Measurements from ENCODE around the gene ABTB2. TPM values are rescaled to one million over a fixed set of nuclear protein-coding genes. Genes with fewer than 3 reads are reported as not detected.

The ABTB2 gene
- total RNA-seq, 1 experiment from 2014 or later = 3.1 TPM

- no peak for DNase-seq (ENCODE audit: unreplicated experiment)
- no peaks in the 10 kb centered on the region for H3K9me3 Mint-ChIP-seq (ENCODE audit: unreplicated experiment)
- no peak overlapping the region for H3K27ac Mint-ChIP-seq (ENCODE audit: low read depth, unreplicated experiment)
- no peaks in the 10 kb centered on the region for H3K36me3 Mint-ChIP-seq (ENCODE audit: insufficient read depth, unreplicated experiment)
- ChIA-PET CTCF (interaction anchor here (0.6 to 6.6 kb wide), 4 partner anchors 9 to 179 kb away, joined by 3 to 108 read pairs (median 4); no protein-coding TSS in a partner anchor), POLR2A (no interaction called here)
- BruUV-seq (replicated peaks) = no TSS peak
- H3K27me3 Mint-ChIP-seq (ENCODE audit: insufficient read depth, unreplicated experiment) = no peaks in the 10 kb centered on the region
- no peak overlapping the region for H3K4me3 Mint-ChIP-seq (ENCODE audit: unreplicated experiment)
- H3K4me1 Mint-ChIP-seq (ENCODE audit: insufficient read depth, unreplicated experiment) = peaks cover under 1% of the 10 kb centered on the region
- intact Hi-C loops (cut with micrococcal nuclease) = no loop called here
- TF ChIP-seq CTCF (IDR thresholded peaks at IDR 0.05; ENCODE audit: unreplicated experiment) = no peak
Measured at GRCh38 chr11:34353881-34354280, 3.9 kb downstream of the ABTB2 start.

GRCh38 chr11:34351687-34352469 lies 5.9 kb downstream of the ABTB2 start:
- no peak overlapping the region for H3K4me3 Mint-ChIP-seq (ENCODE audit: unreplicated experiment)
- POLR2A ChIA-PET = no interaction called here
- H3K4me1 Mint-ChIP-seq (ENCODE audit: insufficient read depth, unreplicated experiment) = no peaks in the 10 kb centered on the region
- intact Hi-C loops (cut with micrococcal nuclease) = no loop called here
- BruUV-seq (replicated peaks) = no TSS peak
- CTCF ChIA-PET = interaction anchor here (0.8 to 2.1 kb wide), 4 partner anchors 15 to 177 kb away, joined by 3 to 7 read pairs (median 4); no protein-coding TSS in a partner anchor
- no peaks in the 10 kb centered on the region for H3K27me3 Mint-ChIP-seq (ENCODE audit: insufficient read depth, unreplicated experiment)
- DNase-seq (ENCODE audit: unreplicated experiment) = no peak
- no peak for TF ChIP-seq CTCF (IDR thresholded peaks at IDR 0.05; ENCODE audit: unreplicated experiment)
- no peak overlapping the region for H3K27ac Mint-ChIP-seq (ENCODE audit: low read depth, unreplicated experiment)
- no peaks in the 10 kb centered on the region for H3K9me3 Mint-ChIP-seq (ENCODE audit: unreplicated experiment)
- H3K36me3 Mint-ChIP-seq (ENCODE audit: insufficient read depth, unreplicated experiment) = no peaks in the 10 kb centered on the region

GRCh38 chr11:34351051-34351450 lies 6.8 kb downstream of the ABTB2 start:
- no peak for DNase-seq (ENCODE audit: unreplicated experiment)
- H3K36me3 Mint-ChIP-seq (ENCODE audit: insufficient read depth, unreplicated experiment) = no peaks in the 10 kb centered on the region
- no peaks in the 10 kb centered on the region for H3K27me3 Mint-ChIP-seq (ENCODE audit: insufficient read depth, unreplicated experiment)
- no peaks in the 10 kb centered on the region for H3K9me3 Mint-ChIP-seq (ENCODE audit: unreplicated experiment)
- POLR2A ChIA-PET = no interaction called here
- H3K4me1 Mint-ChIP-seq (ENCODE audit: insufficient read depth, unreplicated experiment) = peaks cover 4% of the 10 kb centered on the region
- CTCF ChIA-PET = interaction anchor here (1.6 to 2.1 kb wide), 2 partner anchors 15 to 176 kb away, joined by 6 to 7 read pairs; no protein-coding TSS in a partner anchor
- no TSS peak for BruUV-seq (replicated peaks)
- intact Hi-C loops (cut with micrococcal nuclease) = no loop called here
- no peak for TF ChIP-seq CTCF (IDR thresholded peaks at IDR 0.05; ENCODE audit: unreplicated experiment)
- no peak overlapping the region for H3K4me3 Mint-ChIP-seq (ENCODE audit: unreplicated experiment)
- H3K27ac Mint-ChIP-seq (ENCODE audit: low read depth, unreplicated experiment) = no peak overlapping the region

GRCh38 chr11:34349882-34350281 lies 7.9 kb downstream of the ABTB2 start:
- no peaks in the 10 kb centered on the region for H3K27me3 Mint-ChIP-seq (ENCODE audit: insufficient read depth, unreplicated experiment)
- peaks cover 16% of the 10 kb centered on the region for H3K4me1 Mint-ChIP-seq (ENCODE audit: insufficient read depth, unreplicated experiment)
- H3K4me3 Mint-ChIP-seq (ENCODE audit: unreplicated experiment) = no peak overlapping the region
- ChIA-PET POLR2A (no interaction called here), CTCF (interaction anchor here (0.8 to 5.9 kb wide), 2 partner anchors 13 to 176 kb away, joined by 3 to 37 read pairs; no protein-coding TSS in a partner anchor)
- H3K36me3 Mint-ChIP-seq (ENCODE audit: insufficient read depth, unreplicated experiment) = no peaks in the 10 kb centered on the region
- intact Hi-C loops (cut with micrococcal nuclease) = no loop called here
- DNase-seq (ENCODE audit: unreplicated experiment) = no peak
- H3K27ac Mint-ChIP-seq (ENCODE audit: low read depth, unreplicated experiment) = no peak overlapping the region
- H3K9me3 Mint-ChIP-seq (ENCODE audit: unreplicated experiment) = no peaks in the 10 kb centered on the region
- no peak for TF ChIP-seq CTCF (IDR thresholded peaks at IDR 0.05; ENCODE audit: unreplicated experiment)
- BruUV-seq (replicated peaks) = no TSS peak

Measured in MCF 10A (cell line).